HG02884 (cell line): ENCODE results near the gene GIGYF2.

Source experiments
- ATAC-seq: cut with Tn5 transposase; IDR thresholded peaks from one replicate; pipeline ENCODE4 v1.9.1; 2021; ENCODE audit warnings: mild to moderate bottlenecking, moderate library complexity; ENCODE audit not compliant: unreplicated experiment

Gene GIGYF2

GRCh38 chr2:232748038-232748437 lies 50.9 kb downstream of the GIGYF2 start:
- ATAC-seq, result no peak

- no peak for ATAC-seq
Measured at GRCh38 chr2:232749331-232749730, 52.2 kb downstream of the GIGYF2 start.

DNA sequence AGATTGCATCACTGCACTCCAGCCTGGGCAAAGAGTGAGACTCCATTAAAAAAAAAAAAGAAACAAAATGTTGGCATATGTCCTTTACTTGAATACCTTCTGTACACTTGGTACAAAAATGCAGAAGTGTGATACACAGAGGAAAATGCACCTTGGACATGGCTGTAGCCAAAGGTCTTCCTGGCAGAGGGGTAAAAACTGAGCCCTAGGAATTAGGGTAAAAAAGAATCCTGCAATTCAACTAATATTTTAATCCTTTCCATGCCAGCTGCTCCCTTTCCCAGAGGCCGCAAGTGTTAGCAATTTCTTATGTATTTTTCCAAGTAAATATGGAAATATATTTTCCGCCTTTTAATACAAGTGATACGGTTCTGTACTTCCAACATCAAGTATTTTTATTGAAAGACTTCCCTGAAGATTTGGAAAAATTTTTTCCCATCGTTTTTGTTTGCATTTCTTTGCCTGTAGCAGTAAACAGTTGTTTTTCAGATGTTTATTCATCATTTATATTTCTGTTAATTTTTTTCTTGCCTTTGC lies 53.1 kb downstream of the GIGYF2 start:
- ATAC-seq, result no peak

- no peak for ATAC-seq
Measured at GRCh38 chr2:232757905-232758304, 60.8 kb downstream of the GIGYF2 start.

DNA sequence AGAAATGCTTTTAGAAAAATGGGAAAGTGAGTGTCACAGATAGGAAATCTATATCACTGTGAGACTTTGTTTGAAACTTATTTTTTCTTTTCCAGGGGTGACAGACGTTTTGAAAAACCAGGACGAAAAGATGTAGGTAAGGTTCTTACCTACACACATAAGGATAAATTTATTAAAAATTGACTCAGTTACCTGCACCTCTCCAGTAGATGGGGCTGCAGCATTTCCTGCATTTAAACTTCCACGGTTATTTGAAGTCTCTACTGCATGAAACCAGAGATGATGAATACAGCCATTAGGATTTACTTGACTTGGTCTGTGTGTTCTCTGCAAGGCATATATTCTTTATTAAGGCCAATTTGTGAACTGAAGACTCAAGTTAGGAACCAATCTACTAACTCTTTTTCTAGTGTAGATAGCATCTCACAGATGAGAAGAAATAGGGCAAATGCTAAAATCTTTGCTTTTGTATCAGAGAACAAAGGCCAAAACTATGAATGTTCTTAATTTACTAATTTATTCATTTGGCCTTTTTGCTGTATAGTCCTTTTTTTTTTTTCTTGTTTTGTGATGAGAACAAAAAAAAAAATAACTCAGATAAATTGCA lies 64.3 kb downstream of the GIGYF2 start:
- ATAC-seq, result no peak

DNA sequence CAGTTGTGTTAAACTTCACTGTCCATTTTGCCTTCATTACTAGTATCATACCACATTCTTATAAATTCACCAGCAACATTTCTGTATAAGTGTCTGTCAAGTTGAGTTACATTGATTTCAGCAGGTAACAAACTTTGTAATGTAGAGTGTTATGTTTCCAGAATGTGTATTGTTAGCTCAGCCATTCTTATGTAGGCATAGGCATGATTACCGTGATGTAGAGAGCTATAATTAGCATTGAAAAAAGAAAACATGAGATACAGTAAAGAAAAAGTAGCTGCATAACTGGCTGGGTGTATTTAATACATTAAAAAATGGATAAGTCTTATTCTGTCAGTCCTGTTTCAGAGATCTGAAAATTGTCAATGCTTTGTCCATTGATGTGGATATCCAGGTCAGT lies 70.7 kb downstream of the GIGYF2 start:
- no peak for ATAC-seq

GRCh38 chr2:232770207-232770606 lies 73.1 kb downstream of the GIGYF2 start:
- ATAC-seq, result no peak

GRCh38 chr2:232771870-232772269 lies 74.7 kb downstream of the GIGYF2 start:
- ATAC-seq, result no peak

DNA sequence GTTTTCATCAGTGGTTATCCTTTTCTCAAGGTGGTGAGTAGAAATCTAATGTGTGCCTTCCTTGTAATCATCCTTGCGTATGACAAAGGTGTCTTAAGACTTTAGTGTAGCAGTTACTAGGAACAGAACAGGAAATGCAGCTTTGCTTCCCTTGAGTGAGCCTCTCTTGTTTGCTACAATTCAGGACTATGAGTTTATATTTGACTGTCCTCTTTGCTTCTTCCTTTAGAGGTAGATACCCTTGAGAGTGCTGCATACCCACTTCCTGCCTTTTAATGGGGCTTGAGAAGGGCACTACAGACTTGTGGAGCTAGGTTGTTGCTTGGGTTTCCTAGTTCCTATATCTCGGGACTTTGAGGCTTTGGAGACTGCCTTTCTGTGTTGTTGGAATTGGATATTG lies 75.4 kb downstream of the GIGYF2 start:
- ATAC-seq, result peak; percentile 73

- no peak for ATAC-seq
Measured at GRCh38 chr2:232773815-232774214, 76.7 kb downstream of the GIGYF2 start.

- ATAC-seq, result no peak
Measured at GRCh38 chr2:232776435-232776834, 79.3 kb downstream of the GIGYF2 start, which contains the start of gene KCNJ13. TSS of gene KCNJ13 (minus strand) at chr2:232776565. CDS start at chr2:232771362, 5,203 bp downstream.

DNA sequence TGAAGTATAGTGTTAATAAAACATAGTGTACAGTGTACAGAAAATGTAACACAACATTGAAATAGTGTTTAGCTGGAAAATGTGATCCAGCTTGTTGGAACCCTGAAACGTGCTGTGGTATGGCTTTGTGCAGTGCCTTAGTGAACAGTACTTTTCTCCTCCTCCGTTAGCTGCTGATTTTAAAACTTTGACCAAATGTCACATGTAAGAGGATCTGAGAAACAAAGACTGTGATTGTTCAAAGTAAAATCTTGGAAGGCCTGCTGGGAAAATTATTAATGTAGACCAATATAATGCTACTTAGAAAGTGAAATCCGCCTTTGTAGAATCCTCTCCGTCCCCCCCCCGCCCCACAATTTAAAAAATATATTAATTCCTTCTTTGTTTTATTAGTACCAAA lies 80.1 kb downstream of the GIGYF2 start:
- no peak for ATAC-seq

- no peak for ATAC-seq
Measured at GRCh38 chr2:232779465-232779864, 82.3 kb downstream of the GIGYF2 start.

DNA sequence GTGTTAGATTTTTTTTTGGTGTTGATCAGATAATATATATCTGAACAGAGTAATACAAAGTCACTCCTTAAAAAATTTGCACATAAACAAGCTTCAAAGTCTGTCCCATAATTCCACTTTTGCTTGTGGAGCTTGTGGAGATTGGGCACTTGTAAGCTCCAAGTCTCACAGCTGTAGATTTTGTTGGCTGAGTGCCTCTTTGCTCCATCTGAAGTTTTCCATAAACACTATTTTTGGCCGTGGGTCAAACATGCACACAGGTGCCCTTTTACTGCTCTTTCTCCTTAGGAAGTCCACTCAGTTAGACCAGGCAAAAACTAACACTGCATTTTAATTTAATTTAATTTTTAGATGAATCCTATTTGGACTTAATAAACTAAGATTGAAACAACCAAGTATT lies 82.8 kb downstream of the GIGYF2 start:
- no peak for ATAC-seq

- ATAC-seq, result no peak
Measured at GRCh38 chr2:232781765-232782164, 84.6 kb downstream of the GIGYF2 start.

DNA sequence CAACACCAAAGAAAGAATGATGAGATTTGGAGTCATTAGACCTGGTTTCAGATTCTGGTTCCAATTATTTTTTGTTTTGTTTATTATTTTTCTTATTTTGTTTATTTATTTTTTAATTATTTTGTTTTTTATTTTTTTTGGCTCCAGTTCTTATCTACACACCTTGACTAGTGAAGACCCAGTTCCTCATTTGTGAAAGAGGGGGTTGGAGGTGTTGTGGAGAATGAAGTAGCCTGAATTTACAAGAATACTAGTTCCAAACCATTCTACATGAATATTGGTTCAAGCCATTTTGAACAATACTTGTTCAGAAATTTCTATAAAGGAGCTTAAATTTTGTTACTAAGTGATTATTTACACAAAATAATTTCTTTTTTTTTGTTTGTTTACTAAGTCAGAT lies 86.1 kb downstream of the GIGYF2 start:
- no peak for ATAC-seq

- no peak for ATAC-seq
Measured at GRCh38 chr2:232787806-232788205, 90.7 kb downstream of the GIGYF2 start.

DNA sequence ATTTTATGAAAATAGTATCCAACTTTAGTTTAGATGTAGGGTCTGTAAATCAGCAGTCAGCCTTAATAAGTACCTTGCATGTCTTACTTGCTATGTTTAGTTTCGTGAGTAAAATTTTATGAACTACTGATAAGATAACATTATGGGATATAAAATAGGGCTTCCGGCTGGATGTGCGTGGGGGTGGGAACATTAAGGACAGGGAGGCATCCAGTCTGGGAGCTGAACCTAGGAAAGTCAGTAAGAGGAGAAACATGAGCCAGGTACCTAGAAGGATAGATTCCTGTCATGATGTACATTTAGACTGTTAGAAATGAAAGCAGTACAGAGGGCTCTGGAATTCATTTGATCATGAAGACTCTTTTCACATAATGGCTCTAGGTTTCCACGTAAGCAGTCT lies 92.0 kb downstream of the GIGYF2 start:
- ATAC-seq, result no peak

DNA sequence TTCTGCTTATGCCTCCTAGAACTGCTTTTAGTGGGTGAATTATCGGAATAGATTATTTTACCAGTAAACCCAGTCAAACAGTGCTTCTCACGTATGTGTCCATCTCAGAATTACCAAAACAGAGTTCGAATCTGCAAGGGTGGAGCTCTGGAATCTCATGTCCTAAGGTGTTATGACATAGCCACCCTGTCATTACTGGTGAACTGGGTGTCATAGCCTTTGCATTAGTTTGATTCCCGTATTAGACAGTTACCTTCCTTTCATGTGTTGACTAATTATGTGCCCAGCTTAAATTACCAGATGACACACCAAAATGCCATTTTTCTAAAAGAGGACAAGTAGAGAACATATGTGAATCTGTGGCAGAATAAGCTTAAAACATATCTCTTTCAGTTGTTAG lies 94.4 kb downstream of the GIGYF2 start:
- no peak for ATAC-seq

DNA sequence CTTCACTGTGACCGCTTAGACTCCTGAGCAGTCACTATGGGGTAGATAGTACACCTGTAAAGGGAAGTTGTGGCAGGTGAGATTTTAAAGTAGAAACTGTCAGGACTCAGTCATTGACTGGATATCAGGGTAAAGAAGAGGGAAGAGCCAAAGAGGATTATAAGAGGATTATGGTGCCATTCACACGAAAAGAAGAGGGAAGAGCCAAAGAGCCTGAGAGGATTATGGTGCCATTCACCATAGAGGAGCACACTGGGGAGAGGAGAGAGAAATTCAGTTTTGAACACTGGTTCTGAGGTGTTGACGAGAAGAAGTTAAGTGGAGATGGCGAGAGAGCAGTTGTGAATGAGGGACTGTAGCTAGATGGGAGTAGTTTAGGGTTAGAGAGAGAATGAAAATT lies 96.1 kb downstream of the GIGYF2 start:
- ATAC-seq, result no peak

DNA sequence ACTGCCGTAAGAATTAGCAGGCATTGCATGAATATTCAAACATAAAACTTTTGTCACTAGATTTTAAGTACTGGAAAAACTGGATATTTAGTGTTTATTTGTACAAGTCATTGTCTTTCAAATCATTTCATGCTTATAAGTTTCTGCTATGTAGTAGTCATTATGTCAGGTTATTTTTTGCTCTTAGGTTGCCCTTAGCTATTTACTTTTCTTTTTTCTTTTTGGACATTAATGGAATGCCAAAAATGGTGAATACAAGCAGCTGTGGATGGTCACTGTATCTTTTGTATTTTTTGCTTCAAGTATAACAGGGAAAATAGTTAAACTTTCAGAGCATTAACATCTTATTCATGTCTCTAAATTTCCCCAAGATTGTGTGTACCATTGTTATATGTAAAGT lies 97.8 kb downstream of the GIGYF2 start:
- ATAC-seq, result no peak

GRCh38 chr2:232795920-232796319 lies 98.8 kb downstream of the GIGYF2 start:
- ATAC-seq, result no peak

- ATAC-seq, result no peak
Measured at GRCh38 chr2:232798187-232798586, 101.1 kb downstream of the GIGYF2 start.
